Spleen (tissue), 11 donors: ENCODE results near the gene ALK. TPM values are rescaled to one million over a fixed set of nuclear protein-coding genes. Genes with fewer than 3 reads are reported as not detected.

ENCODE experiments used
- DNase-seq: peaks from one replicate; pipeline ENCODE4 v3.0.0-alpha.2; 2020
- H3K27ac ChIP-seq, 8 donors: fragments of 200-600 bp; sonication (generic) in 7 of 8; 1 replicate in 4 of 8; 2 replicates in 4 of 8; pipeline versions ENCODE4 v1.5.0 to v1.8.0; 2016 to 2021; ENCODE audit warnings: inconsistent platforms in 4 of 8, mild to moderate bottlenecking in 4 of 8, moderate library complexity in 1 of 8
- H3K27me3 ChIP-seq, 7 donors: fragments of 200-600 bp; sonication (generic) in 6 of 7; replicated peaks in 1 of 7; 1 replicate in 4 of 7; 2 replicates in 3 of 7; pipeline versions ENCODE4 v1.5.0 to v1.8.0; 2016 to 2021; ENCODE audit warnings: inconsistent platforms in 3 of 7, mild to moderate bottlenecking in 1 of 7
- H3K36me3 ChIP-seq, 6 donors: fragments of 200-600 bp; sonication (generic) in 5 of 6; 1 replicate in 4 of 6; 2 replicates in 2 of 6; pipeline versions ENCODE4 v1.5.0 to v1.8.0; 2016 to 2021; ENCODE audit warnings: inconsistent platforms in 2 of 6
- H3K4me1 ChIP-seq, 6 donors: fragments of 200-600 bp; sonication (generic) in 5 of 6; 1 replicate in 3 of 6; 2 replicates in 3 of 6; pipeline versions ENCODE4 v1.5.0 to v1.8.0; 2016 to 2021; ENCODE audit warnings: inconsistent platforms in 3 of 6
- H3K4me3 ChIP-seq, 8 donors: fragments of 200-600 bp; sonication (generic) in 7 of 8; 1 replicate in 4 of 8; 2 replicates in 4 of 8; pipeline versions ENCODE4 v1.5.0 to v1.8.0; 2016 to 2021; ENCODE audit warnings: inconsistent platforms in 4 of 8, mild to moderate bottlenecking in 4 of 8, moderate library complexity in 2 of 8
- H3K9me3 ChIP-seq, 8 donors: fragments of 200-600 bp; sonication (generic) in 7 of 8; 1 replicate in 4 of 8; 2 replicates in 4 of 8; pipeline versions ENCODE4 v1.5.0 to v1.8.0; 2016 to 2021; ENCODE audit warnings: inconsistent platforms in 4 of 8
- CTCF ChIP-seq, 11 experiments: fragments of 200-600 bp in 7 of 11; fragments of 450-650 bp in 4 of 11; sonication (generic) in 4 of 11; IDR thresholded peaks in 8 of 11; conservative IDR thresholded peaks in 3 of 11; 1 replicate in 7 of 11; 2 replicates in 4 of 11; pipeline versions ENCODE4 v1.4.0 to v1.8.0; 2016 to 2021; ENCODE audit warnings: antibody characterized with exemption in 11 of 11, inconsistent platforms in 4 of 11, mild to moderate bottlenecking in 1 of 11
- POLR2A ChIP-seq, 3 donors: fragments of 450-650 bp; IDR thresholded peaks; one replicate each; pipeline ENCODE4 v1.5.1; 2017; ENCODE audit warnings: antibody characterized with exemption in 3 of 3, mild to moderate bottlenecking in 1 of 3
- POLR2AphosphoS5 ChIP-seq, 3 donors: sonication (generic); formaldehyde crosslinking; IDR thresholded peaks; one replicate each; pipeline ENCODE4 v1.5.1; 2017; ENCODE audit warnings: antibody characterized with exemption in 3 of 3
- WGBS, 5 donors: extraction: QIAGEN DNeasy Blood & Tissue Kit in 3 of 5; methylation state at CpG; one replicate each; pipeline versions ENCODE4 v1.1.5 to v1.1.7; 2013 to 2018; 5-methylcytosine and 5-hydroxymethylcytosine counted together
- intact Hi-C: fragments of 100-400 bp; cut with DNase I; formaldehyde crosslinking; loops from one replicate; pipeline ENCODE4 v1.15.0; 2023; ENCODE audit warnings: low total_unique reads
- polyA plus RNA-seq, 3 donors: library from polyadenylated mRNA; stranded (reverse); fragments of 200-250 nt; gene quantifications; one replicate each; pipeline ENCODE4 v1.2.1, GENCODE V29; 2013
- total RNA-seq, 7 donors: library from RNA; depleted of rRNA in 3 of 7; stranded (reverse); fragments of >200 nt in 3 of 7; fragmentation: NEBNext Ultra II Directional in 4 of 7; extraction: Animal tissue kit (Norgen Biotek cat#: 25700) in 4 of 7; gene quantifications; one replicate each; pipeline versions ENCODE4 v1.1.0 to v1.2.1, GENCODE V29; 2016 to 2021
- donor health status: healthy with polysubstance abuse.
- donor health status: DM: no; HTN: no; CAD: no; lungs with moderate emphysema.
- donor health status: DM: no; HTN: no; CAD: no.
- donor health status: Bipolar disorder and iron deficiency.
- donor health status: healthy.
- donor health status: DM: no; HTN: no; CAD: no.
- donor health status: DM: yes; HTN: yes; CAD: no.

The ALK gene
- total and polyA plus RNA-seq, 10 donors: 0.03 to 0.28 (median 0.06) TPM; not detected in 7

GRCh38 chr2:29643196-29643595, 278.2 kb downstream of the ALK start:
- TF ChIP-seq POLR2AphosphoS5 (IDR thresholded peaks at IDR 0.05): no peak
- no peak for TF ChIP-seq POLR2A (IDR thresholded peaks at IDR 0.05)
- no peak for TF ChIP-seq CTCF (IDR thresholded peaks at IDR 0.05 in 8 of 11, conservative IDR thresholded peaks at IDR 0.05 in 3 of 11)
- Histone ChIP-seq H3K27me3 (peaks cover 0 to 10% (median 0%) of the 10 kb centered on the region in 7 donors), H3K36me3 (no peaks in the 10 kb centered on the region), H3K27ac (no peak overlapping the region), H3K4me3 (no peak overlapping the region), H3K9me3 (peaks cover 0 to 5% (median 2%) of the 10 kb centered on the region in 8 donors), H3K4me1 (no peaks in the 10 kb centered on the region)
- intact Hi-C loops: no loop called here
- DNase-seq: no peak

GRCh38 chr2:29640360-29640759, 281.0 kb downstream of the ALK start:
- WGBS, 5 donors: 72 to 86% (median 75%) methylated on average over 5 of the region's 5 CpGs
- intact Hi-C loops: no loop called here
- Histone ChIP-seq H3K27ac (no peak overlapping the region), H3K4me1 (no peaks in the 10 kb centered on the region), H3K9me3 (no peaks in the 10 kb centered on the region), H3K4me3 (no peak overlapping the region), H3K27me3 (peaks cover 0 to 10% (median 0%) of the 10 kb centered on the region in 7 donors), H3K36me3 (no peaks in the 10 kb centered on the region)
- TF ChIP-seq POLR2AphosphoS5 (IDR thresholded peaks at IDR 0.05): no peak
- TF ChIP-seq POLR2A (IDR thresholded peaks at IDR 0.05): no peak
- TF ChIP-seq CTCF (IDR thresholded peaks at IDR 0.05 in 8 of 11, conservative IDR thresholded peaks at IDR 0.05 in 3 of 11): no peak
- no peak for DNase-seq

GRCh38 chr2:29638641-29639040, 282.7 kb downstream of the ALK start:
- WGBS, 5 donors: 82 to 93% (median 85%) methylated on average over 2 of the region's 2 CpGs
- H3K27me3 ChIP-seq: peaks cover 0 to 10% (median 0%) of the 10 kb centered on the region in 7 donors

GRCh38 chr2:29634916-29635315, 286.5 kb downstream of the ALK start:
- intact Hi-C loops: no loop called here
- no peak overlapping the region for H3K4me3 ChIP-seq
- no peak for TF ChIP-seq POLR2A (IDR thresholded peaks at IDR 0.05)

More at GRCh38 chr2:29638641-29639040, 282.7 kb downstream of the ALK start:
- intact Hi-C loops: no loop called here
- DNase-seq: no peak
- Histone ChIP-seq H3K27ac (no peak overlapping the region), H3K36me3 (no peaks in the 10 kb centered on the region), H3K4me1 (no peaks in the 10 kb centered on the region), H3K9me3 (no peaks in the 10 kb centered on the region), H3K4me3 (no peak overlapping the region)
- TF ChIP-seq POLR2A (IDR thresholded peaks at IDR 0.05) (no peak), POLR2AphosphoS5 (IDR thresholded peaks at IDR 0.05) (no peak), CTCF (IDR thresholded peaks at IDR 0.05 in 8 of 11, conservative IDR thresholded peaks at IDR 0.05 in 3 of 11) (no peak)

GRCh38 chr2:29632018-29632417, 289.4 kb downstream of the ALK start:
- peaks cover 0 to 6% (median 0%) of the 10 kb centered on the region in 7 donors for H3K27me3 ChIP-seq
- intact Hi-C loops: no loop called here
- 79 to 92% (median 86%) methylated on average over 2 of the region's 2 CpGs for WGBS, 5 donors
- no peak overlapping the region for H3K4me3 ChIP-seq
- H3K4me1 ChIP-seq: no peaks in the 10 kb centered on the region
- H3K27ac ChIP-seq: no peak overlapping the region
- no peaks in the 10 kb centered on the region for H3K36me3 ChIP-seq
- DNase-seq: no peak
- TF ChIP-seq POLR2AphosphoS5 (IDR thresholded peaks at IDR 0.05): no peak
- TF ChIP-seq CTCF (IDR thresholded peaks at IDR 0.05 in 8 of 11, conservative IDR thresholded peaks at IDR 0.05 in 3 of 11): no peak
- TF ChIP-seq POLR2A (IDR thresholded peaks at IDR 0.05): no peak
- no peaks in the 10 kb centered on the region for H3K9me3 ChIP-seq

More at GRCh38 chr2:29634916-29635315, 286.5 kb downstream of the ALK start:
- H3K36me3 ChIP-seq: no peaks in the 10 kb centered on the region
- 92 to 98% (median 98%) methylated on average over 1 of the region's 1 CpG for WGBS, 5 donors
- H3K27ac ChIP-seq: no peak overlapping the region
- H3K4me1 ChIP-seq: no peaks in the 10 kb centered on the region
- H3K27me3 ChIP-seq: peaks cover 0 to 10% (median 0%) of the 10 kb centered on the region in 7 donors
- no peaks in the 10 kb centered on the region for H3K9me3 ChIP-seq
- DNase-seq: no peak
